GM19043 (cell line): Measurements from ENCODE around the gene KIF4A.
"Not testable (repeated sequence)": the region's sequence is repeated elsewhere in the genome, so short reads cannot be mapped to it uniquely, and the experiment has no call there.

ENCODE experiments used
- ATAC-seq: cut with Tn5 transposase; IDR thresholded peaks from one replicate; pipeline ENCODE4 v1.9.1; 2021; ENCODE audit warnings: low read depth; ENCODE audit not compliant: unreplicated experiment

The KIF4A gene, protein sequence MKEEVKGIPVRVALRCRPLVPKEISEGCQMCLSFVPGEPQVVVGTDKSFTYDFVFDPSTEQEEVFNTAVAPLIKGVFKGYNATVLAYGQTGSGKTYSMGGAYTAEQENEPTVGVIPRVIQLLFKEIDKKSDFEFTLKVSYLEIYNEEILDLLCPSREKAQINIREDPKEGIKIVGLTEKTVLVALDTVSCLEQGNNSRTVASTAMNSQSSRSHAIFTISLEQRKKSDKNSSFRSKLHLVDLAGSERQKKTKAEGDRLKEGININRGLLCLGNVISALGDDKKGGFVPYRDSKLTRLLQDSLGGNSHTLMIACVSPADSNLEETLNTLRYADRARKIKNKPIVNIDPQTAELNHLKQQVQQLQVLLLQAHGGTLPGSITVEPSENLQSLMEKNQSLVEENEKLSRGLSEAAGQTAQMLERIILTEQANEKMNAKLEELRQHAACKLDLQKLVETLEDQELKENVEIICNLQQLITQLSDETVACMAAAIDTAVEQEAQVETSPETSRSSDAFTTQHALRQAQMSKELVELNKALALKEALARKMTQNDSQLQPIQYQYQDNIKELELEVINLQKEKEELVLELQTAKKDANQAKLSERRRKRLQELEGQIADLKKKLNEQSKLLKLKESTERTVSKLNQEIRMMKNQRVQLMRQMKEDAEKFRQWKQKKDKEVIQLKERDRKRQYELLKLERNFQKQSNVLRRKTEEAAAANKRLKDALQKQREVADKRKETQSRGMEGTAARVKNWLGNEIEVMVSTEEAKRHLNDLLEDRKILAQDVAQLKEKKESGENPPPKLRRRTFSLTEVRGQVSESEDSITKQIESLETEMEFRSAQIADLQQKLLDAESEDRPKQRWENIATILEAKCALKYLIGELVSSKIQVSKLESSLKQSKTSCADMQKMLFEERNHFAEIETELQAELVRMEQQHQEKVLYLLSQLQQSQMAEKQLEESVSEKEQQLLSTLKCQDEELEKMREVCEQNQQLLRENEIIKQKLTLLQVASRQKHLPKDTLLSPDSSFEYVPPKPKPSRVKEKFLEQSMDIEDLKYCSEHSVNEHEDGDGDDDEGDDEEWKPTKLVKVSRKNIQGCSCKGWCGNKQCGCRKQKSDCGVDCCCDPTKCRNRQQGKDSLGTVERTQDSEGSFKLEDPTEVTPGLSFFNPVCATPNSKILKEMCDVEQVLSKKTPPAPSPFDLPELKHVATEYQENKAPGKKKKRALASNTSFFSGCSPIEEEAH

DNA sequence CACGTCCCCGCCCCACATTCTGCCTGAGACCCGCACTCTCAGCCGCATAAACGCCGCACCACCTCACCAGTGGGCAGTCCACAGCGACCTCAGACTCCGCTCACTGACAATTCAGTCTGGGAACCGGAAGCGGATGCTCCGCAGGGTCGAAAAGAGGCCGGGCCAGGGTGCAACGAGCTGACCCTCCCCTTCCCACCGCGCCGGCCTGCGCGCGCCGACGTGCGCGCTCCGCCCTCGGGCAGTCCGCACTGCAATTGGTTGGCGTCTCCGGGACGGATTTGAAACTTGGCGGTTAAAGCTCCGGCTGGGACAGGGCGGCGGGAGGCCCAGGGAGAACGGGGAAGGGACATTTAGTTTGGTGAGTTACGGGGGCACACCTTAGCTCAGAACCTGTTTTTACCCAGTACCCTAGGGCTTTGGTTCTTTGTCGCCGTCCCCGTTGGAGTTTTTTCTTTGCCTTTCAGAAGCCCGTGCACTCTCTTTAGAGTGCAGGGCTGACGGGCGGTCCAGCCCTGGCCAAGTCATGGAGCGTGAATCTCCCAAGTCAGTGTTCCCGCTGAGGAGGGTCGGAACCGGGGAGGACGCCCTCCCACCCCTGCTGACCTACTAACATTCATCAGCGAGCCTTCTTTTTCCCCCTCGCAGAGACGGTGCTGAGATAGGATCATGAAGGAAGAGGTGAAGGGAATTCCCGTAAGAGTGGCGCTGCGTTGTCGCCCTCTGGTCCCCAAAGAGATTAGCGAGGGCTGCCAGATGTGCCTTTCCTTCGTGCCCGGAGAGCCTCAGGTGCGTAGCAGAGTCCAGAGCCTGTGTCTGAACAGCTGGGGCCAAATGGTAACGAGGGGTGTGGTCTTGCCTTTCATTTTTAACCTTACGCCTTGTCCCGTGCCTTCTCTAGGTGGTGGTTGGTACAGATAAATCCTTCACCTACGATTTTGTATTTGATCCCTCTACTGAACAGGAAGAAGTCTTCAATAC lies at the start of gene KIF4A, which contains the start of gene PDZD11:
TSS of gene KIF4A (plus strand) at position 312 of the 978 bp plus-strand sequence. CDS start at position 667, 355 bp downstream.
TSS of gene PDZD11 (minus strand) at position 135 of the 978 bp plus-strand sequence. CDS start 586 bp downstream, outside the sequence.
- ATAC-seq = peak; percentile 98

DNA sequence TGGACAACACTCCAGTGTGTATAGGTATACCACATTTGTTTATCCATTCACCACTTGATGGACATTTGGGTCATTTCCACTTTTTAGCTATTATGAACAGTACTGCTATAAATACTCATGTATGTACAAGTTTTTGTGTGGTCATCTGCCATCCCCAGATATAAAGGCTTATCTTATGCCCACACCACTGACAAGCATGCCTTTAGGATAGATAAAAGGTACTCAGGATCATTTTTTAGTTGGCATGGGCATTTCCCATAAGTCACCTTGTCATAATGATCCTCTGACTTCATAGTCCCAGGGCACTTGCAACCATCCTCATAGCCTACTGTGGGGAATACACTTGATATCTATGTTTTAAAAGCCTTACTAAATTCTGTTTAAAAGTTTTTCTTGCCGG lies 49.2 kb upstream of the KIF4A start:
- no peak for ATAC-seq

- no peak for ATAC-seq
Measured at GRCh38 chrX:70241501-70241900, 48.4 kb upstream of the KIF4A start.

DNA sequence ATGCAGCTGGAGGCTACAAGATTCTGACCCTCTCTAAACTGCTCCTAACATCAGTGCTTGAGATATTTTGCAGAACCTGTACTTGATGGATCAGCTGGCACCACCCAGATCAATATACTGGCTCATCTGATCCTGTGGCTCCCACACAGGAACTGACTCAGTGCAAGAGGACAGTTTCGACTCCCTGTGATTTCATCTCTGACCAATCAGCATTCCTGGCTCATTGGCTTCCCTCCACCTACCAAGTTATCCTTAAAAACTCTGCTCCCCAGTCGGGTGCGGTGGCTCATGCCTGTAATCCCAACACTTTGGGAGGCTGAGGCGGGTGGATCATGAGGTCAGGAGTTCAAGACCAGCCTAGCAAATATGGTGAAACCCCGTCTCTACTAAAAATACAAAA lies 46.3 kb upstream of the KIF4A start:
- not testable (repeated sequence) for ATAC-seq

GRCh38 chrX:70244881-70245280 lies 45.0 kb upstream of the KIF4A start:
- ATAC-seq = no peak

- ATAC-seq = no peak
Measured at GRCh38 chrX:70247252-70247651, 42.7 kb upstream of the KIF4A start.

DNA sequence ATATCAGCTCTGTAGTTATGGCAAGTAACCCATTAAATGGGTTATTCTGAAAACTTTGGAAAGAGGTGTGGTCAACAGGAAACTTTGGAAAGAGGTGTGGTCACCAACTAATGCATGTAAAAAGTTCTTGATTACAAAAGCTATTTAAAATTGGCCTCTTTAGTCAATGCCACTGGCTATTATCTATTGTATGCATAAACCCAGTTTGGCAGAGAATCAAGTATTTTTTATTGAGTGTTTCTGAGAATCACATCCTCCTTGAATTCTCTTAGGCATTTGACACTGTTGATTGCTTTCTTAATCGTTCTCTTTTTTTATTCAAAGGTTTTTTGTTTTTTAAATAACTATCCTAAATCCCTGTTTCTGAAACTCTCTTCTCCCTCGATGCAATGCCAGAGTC lies 37.4 kb upstream of the KIF4A start:
- ATAC-seq = no peak

- ATAC-seq = no peak
Measured at GRCh38 chrX:70253377-70254062, 36.4 kb upstream of the KIF4A start.

GRCh38 chrX:70254063-70254400 lies 35.9 kb upstream of the KIF4A start:
- ATAC-seq = no peak

GRCh38 chrX:70254909-70255308 lies 35.0 kb upstream of the KIF4A start:
- no peak for ATAC-seq

GRCh38 chrX:70255452-70255851 lies 34.5 kb upstream of the KIF4A start:
- ATAC-seq = no peak

- no peak for ATAC-seq
Measured at GRCh38 chrX:70257423-70258288, 32.2 kb upstream of the KIF4A start.

- ATAC-seq = no peak
Measured at GRCh38 chrX:70260104-70260503, 29.8 kb upstream of the KIF4A start, which contains the start of gene P2RY4. TSS of gene P2RY4 (minus strand) at chrX:70260204. CDS start at chrX:70259624, 580 bp downstream.

DNA sequence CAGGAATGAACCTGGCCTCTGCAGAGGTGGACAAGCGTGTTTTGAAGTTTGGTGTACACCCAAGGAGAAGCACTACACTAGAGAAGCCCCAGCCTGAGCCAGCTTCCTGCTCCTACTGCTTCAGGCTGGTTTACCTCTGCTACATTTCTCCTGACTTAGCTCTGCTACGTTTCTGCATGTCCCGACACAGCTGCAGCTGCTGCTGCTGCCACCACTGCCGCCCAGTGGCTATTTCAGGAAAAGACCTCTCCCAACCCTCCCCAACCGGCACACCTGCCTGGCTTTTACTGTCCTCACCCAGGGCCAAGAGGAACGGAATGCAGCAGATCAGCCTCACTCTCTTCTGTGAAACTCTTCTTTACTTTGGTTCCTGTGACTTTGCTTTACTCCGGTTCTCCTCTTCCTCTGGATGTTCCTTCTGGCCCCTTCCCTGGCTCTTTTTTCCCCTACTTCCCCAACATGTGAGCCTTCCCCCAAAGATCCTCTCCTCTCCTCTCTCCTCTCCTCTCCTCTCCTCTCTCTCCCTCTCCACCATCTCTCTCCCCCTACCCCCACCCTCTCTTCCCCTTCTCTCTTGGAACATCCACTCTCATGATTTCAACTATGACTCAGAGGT lies 26.8 kb upstream of the KIF4A start:
- ATAC-seq = peak; percentile 63

DNA sequence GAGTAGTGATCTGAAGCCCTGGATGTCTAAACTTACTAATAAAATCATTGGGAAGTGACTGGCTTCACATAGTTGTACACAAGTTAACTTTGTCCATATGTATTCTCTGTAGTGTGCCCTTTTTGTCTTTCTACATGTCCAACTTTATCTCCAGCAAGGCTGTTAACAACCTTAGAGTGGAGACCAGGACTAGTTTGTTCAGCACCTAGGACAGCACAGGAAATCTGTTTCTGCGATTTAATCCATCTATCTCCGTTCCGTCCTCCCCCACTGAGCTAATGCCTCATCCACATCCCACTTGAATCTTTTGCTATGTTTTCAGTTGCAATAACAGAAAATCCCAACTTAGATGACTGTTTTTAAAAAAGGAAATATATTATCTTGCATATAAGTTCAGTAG lies 25.1 kb upstream of the KIF4A start:
- no peak for ATAC-seq

DNA sequence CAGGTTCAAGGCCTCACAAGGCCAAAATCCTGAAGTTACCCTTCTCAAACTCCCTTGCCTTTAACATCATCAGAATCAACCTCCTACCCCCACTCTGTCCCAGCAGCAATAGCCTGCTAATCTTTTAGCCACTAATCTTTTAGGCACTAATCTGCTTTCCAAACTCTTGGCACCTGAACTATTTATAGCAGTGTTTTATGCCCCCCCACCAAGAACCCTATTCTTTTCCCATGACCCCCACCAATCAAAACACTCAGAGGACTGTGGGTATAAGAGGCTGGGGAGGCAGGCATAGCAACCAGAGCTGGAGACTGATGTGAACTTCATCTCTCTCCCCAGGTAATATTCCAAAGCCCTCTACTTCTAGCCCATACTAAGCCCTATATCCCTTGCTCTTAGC lies 21.9 kb upstream of the KIF4A start, which contains the start of gene ARR3:
TSS of gene ARR3 (plus strand) at position 301 of the 400 bp plus-strand sequence. CDS start 1,052 bp downstream, outside the sequence.
- no peak for ATAC-seq

DNA sequence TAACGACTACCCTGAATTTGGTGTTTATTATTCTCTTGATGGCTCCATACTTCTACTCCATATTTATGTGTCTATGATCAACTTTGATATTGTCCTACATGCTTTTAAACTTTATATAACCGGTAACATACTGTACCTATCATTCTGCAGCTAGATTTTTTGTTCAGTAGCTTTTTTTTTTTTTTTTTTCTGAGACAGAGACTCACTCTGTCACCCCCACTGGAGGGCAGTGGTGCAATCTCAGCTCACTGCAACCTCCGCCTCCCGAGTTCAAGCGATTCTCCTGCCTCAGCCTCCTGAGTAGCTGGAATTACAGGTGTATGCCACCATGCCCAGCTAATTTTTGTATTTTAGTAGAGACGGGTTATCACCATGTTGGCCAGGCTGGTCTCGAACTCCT lies 15.9 kb upstream of the KIF4A start:
- not testable (repeated sequence) for ATAC-seq
